ENCODE measurements around the gene CENPN.

CENPN gene

DNA sequence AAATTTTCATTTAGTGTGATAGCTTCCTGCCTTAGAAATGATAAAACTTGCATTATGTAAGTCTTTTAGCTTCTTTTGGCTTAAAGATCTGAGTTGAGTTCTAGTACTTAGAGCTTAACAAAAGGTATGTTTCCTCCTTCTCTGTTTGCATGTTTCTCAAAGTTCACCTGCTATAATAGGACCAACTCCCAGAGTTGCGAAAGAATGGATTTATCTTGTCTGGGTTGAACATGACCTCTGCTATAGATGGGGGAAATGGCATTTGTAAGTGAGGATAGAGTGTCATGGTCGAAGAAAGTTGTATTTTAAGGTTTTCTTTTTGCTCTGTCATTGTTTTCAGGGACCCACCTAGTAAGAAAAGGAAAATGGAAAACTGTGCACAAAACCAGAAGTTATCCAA, 35.8 kb downstream of the CENPN start:
- H3K27me3 ChIP-seq (ENCODE audit: insufficient read depth, low read length): no peaks in the 10 kb centered on the region
- H3K36me3 ChIP-seq (ENCODE audit: insufficient read depth, low read length): peaks cover 64% of the 10 kb centered on the region
- H3K79me2 ChIP-seq (ENCODE audit: insufficient read depth, low read length): no peaks in the 10 kb centered on the region; the same call in 1 of the 2 replicates
- H3K9me3 ChIP-seq (ENCODE audit: low read length): no peaks in the 10 kb centered on the region
- no peak overlapping the region for H3K4me3 ChIP-seq (ENCODE audit: low read depth, low read length, poor library complexity, severe bottlenecking)
- H2AFZ ChIP-seq (ENCODE audit: low read length): no peak overlapping the region
- TF ChIP-seq, protein P1, sequence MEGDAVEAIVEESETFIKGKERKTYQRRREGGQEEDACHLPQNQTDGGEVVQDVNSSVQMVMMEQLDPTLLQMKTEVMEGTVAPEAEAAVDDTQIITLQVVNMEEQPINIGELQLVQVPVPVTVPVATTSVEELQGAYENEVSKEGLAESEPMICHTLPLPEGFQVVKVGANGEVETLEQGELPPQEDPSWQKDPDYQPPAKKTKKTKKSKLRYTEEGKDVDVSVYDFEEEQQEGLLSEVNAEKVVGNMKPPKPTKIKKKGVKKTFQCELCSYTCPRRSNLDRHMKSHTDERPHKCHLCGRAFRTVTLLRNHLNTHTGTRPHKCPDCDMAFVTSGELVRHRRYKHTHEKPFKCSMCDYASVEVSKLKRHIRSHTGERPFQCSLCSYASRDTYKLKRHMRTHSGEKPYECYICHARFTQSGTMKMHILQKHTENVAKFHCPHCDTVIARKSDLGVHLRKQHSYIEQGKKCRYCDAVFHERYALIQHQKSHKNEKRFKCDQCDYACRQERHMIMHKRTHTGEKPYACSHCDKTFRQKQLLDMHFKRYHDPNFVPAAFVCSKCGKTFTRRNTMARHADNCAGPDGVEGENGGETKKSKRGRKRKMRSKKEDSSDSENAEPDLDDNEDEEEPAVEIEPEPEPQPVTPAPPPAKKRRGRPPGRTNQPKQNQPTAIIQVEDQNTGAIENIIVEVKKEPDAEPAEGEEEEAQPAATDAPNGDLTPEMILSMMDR (IDR thresholded peaks at IDR 0.05; ENCODE audit: low read length): no peak
- no peak for TF ChIP-seq EZH2 (IDR thresholded peaks at IDR 0.05; ENCODE audit: borderline replicate concordance, low read length)
- H3K9me2 ChIP-seq (ENCODE audit: low read depth, low read length): no peaks in the 10 kb centered on the region
- H3K9ac ChIP-seq (ENCODE audit: low read length): no peak overlapping the region
- H3K27ac ChIP-seq (ENCODE audit: low read depth, low read length, poor library complexity, severe bottlenecking): no peak overlapping the region
- no peaks in the 10 kb centered on the region for H4K20me1 ChIP-seq (ENCODE audit: insufficient read depth, low read length)
- no peaks in the 10 kb centered on the region for H3K4me1 ChIP-seq (ENCODE audit: insufficient read depth, low read length, severe bottlenecking)
- no peaks in the 10 kb centered on the region for H3F3A ChIP-seq (ENCODE audit: insufficient read depth, low read length)
- H3K4me2 ChIP-seq (ENCODE audit: low read length): no peak overlapping the region

DNA sequence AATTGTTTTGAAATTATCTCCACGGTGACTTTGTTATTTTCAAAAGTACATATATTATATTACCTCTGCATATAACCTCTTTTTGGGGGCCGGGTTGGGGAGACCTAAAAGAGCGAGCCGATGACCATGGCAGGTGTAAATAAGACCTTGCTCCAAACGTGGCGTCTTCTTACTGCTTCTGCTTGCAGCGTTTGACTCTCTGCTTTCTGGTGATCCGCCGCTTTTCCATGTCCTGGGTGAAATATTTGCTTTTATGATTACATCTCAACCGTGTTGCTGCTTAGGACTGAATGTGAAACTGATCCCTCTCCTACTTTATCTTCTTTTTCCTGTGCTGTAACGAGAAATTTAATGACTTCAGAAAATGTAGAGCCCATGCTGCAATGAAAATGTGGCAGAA, 46.7 kb downstream of the CENPN start:
- peaks cover 5% of the 10 kb centered on the region; the same call in 1 of the 2 replicates for H3K9me3 ChIP-seq (ENCODE audit: low read length)
- no peaks in the 10 kb centered on the region for H3K9me2 ChIP-seq (ENCODE audit: low read depth, low read length)
- TF ChIP-seq, protein P1 (IDR thresholded peaks at IDR 0.05; ENCODE audit: low read length): no peak
- TF ChIP-seq EZH2 (IDR thresholded peaks at IDR 0.05; ENCODE audit: borderline replicate concordance, low read length): no peak
- no peak overlapping the region for H2AFZ ChIP-seq (ENCODE audit: low read length)
- H3K4me3 ChIP-seq (ENCODE audit: low read depth, low read length, poor library complexity, severe bottlenecking): no peak overlapping the region
- no peak overlapping the region for H3K9ac ChIP-seq (ENCODE audit: low read length)
- H3F3A ChIP-seq (ENCODE audit: insufficient read depth, low read length): no peaks in the 10 kb centered on the region
- H3K27ac ChIP-seq (ENCODE audit: low read depth, low read length, poor library complexity, severe bottlenecking): no peak overlapping the region
- no peaks in the 10 kb centered on the region for H3K27me3 ChIP-seq (ENCODE audit: insufficient read depth, low read length)
- H3K4me2 ChIP-seq (ENCODE audit: low read length): no peak overlapping the region
- H3K79me2 ChIP-seq (ENCODE audit: insufficient read depth, low read length): no peaks in the 10 kb centered on the region
- no peaks in the 10 kb centered on the region for H3K4me1 ChIP-seq (ENCODE audit: insufficient read depth, low read length, severe bottlenecking)
- no peaks in the 10 kb centered on the region for H4K20me1 ChIP-seq (ENCODE audit: insufficient read depth, low read length)
- no peaks in the 10 kb centered on the region for H3K36me3 ChIP-seq (ENCODE audit: insufficient read depth, low read length)

- Histone ChIP-seq H3K4me3 (ENCODE audit: low read depth, low read length, poor library complexity, severe bottlenecking) (no peak overlapping the region), H3K9me2 (ENCODE audit: low read depth, low read length) (no peaks in the 10 kb centered on the region), H3K36me3 (ENCODE audit: insufficient read depth, low read length) (no peaks in the 10 kb centered on the region), H3K4me2 (ENCODE audit: low read length) (no peak overlapping the region), H3K27ac (ENCODE audit: low read depth, low read length, poor library complexity, severe bottlenecking) (no peak overlapping the region), H3K4me1 (ENCODE audit: insufficient read depth, low read length, severe bottlenecking) (no peaks in the 10 kb centered on the region), H3K9me3 (ENCODE audit: low read length) (no peaks in the 10 kb centered on the region), H4K20me1 (ENCODE audit: insufficient read depth, low read length) (no peaks in the 10 kb centered on the region), H3F3A (ENCODE audit: insufficient read depth, low read length) (no peaks in the 10 kb centered on the region), H3K9ac (ENCODE audit: low read length) (no peak overlapping the region), H2AFZ (ENCODE audit: low read length) (no peak overlapping the region), H3K27me3 (ENCODE audit: insufficient read depth, low read length) (no peaks in the 10 kb centered on the region), H3K79me2 (ENCODE audit: insufficient read depth, low read length) (no peaks in the 10 kb centered on the region)
- TF ChIP-seq, protein P1 (IDR thresholded peaks at IDR 0.05; ENCODE audit: low read length): no peak
- no peak for TF ChIP-seq EZH2 (IDR thresholded peaks at IDR 0.05; ENCODE audit: borderline replicate concordance, low read length)
Measured at GRCh38 chr16:81060576-81061306, 53.7 kb downstream of the CENPN start.
